Epithelial cell of prostate (primary cell): ENCODE results near the gene CCDC192.
"Not testable (repeated sequence)": the region's sequence is repeated elsewhere in the genome, so short reads cannot be mapped to it uniquely, and the experiment has no call there.

Experiments
- DNase-seq: peaks from one replicate; pipeline ENCODE4 v3.0.0-alpha.2; 2011; ENCODE audit warnings: low read depth, low spot score
- H3K27ac ChIP-seq: fragments of 450-650 bp; 2 replicates; pipeline ENCODE4 v1.5.1; 2017; ENCODE audit warnings: mild to moderate bottlenecking

Gene CCDC192, protein sequence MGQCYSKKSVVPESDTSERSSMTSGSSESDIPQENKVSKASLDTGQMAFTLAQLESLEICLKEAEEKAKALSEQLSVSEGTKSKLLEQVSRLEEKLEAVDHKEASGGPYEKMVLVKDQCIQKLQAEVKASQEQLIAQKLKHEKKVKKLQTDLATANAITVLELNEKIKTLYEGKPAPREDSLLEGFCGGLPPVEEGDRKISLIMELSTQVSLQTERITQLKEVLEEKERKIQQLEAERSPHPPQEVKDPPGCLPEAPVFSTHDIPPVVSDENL

DNA sequence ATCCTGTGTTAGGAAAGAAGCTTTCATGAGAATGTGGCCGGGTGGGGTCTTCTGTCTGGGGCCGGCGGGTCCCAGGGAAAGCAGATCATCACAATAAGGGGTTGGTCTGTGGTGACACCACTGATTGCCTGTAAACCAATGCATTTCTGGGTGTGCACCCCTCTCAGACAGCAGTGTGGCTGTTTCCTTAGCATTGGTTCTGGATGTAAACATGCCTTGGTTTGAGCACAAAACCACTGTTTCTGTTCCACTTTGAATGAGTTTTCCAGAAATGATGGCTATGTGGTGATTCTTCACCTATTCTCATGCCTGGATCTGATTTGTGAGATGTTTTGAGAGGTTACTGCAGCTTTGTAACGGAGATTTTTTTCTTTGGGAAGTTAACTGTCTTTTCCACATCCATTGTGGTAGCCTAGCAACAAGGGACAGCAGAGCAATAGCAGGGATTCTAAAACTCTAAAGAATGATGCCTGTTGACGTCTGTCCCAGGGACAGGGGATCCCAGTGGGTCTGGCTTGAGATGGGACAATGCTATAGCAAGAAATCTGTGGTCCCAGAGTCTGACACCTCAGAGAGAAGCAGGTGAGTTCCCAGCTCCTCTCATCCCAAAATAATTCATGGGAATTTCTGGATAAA, at the start of gene CCDC192:
CCDC192 (plus strand) TSS at position 466 of the 636 bp plus-strand sequence; CDS start at position 521, 55 bp downstream.
- H3K27ac ChIP-seq, result no peak within 1 kb of the TSS
- DNase-seq, result no peak

DNA sequence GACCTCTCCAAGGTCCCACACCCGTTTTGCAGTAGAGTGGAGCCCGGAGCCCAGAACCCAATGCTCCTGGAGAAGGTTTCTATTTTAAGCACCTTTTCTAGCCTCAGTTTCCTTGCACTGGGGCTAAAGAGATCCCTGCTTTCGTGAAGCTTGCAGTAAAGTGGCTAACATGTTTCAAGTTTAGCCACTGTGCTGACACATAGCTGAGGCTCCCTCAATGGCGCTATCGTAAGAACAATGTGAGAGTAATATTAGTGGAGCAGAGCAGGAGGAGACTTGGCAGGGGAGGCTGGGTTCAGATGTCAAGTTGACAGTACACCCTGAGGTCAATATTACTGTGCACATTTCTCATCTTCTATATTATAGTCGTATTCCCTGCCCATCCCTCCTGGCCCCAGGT, 46.4 kb upstream of the CCDC192 start:
- no peak for DNase-seq
- H3K27ac ChIP-seq, result no peak overlapping the region

DNA sequence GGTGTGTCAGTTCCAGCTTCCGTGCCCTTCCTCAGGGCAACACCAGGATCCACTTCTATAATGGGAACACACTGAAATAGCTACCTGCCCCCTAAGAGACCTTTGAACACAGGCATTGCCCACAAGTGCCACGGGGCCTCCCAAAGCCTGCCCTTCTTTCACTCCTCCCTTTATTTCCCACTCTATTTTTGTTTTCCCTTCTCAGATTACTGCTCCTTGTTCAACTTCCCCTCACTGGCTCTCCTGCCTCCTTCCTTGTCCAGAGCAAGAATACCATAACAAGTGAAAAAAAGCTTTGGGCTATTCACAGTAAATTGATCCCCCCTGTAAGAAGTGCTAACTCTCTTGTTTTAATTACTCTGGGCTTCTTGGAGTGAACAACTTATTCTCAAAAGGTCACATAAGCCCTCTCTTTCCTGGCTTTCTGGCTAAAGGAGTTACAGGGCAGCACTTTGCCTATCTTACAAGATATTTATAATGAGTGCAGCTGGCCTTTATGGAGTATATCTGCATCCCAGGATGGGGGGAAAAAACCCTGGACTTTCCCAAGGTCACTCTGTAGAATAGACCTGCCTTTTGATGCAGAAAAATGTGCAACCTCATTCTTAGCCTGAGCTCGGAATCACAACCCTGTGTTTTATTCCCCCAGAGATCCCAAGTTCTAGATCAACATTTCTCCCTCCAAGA, 43.0 kb upstream of the CCDC192 start:
- H3K27ac ChIP-seq, result no peak overlapping the region
- no peak for DNase-seq

DNA sequence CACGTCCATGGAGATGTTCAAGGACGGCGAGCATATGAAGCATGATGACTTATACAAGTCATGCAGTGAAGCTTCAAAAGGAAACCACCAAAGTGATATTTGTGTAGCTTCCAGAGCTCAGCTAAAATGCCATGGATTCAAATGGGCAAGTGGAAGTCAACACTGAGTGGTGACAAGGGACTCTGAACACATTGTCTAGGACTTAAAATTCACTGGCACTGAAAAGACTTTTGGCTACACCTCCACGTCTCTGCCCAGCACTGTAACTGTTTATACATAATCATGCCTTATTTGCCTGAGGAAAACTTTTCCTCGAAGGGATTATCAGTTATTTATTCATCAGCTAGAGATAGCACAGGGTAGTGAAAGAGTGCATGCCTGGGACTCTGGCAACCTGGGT, 39.1 kb upstream of the CCDC192 start:
- H3K27ac ChIP-seq, result no peak overlapping the region
- DNase-seq, result no peak

DNA sequence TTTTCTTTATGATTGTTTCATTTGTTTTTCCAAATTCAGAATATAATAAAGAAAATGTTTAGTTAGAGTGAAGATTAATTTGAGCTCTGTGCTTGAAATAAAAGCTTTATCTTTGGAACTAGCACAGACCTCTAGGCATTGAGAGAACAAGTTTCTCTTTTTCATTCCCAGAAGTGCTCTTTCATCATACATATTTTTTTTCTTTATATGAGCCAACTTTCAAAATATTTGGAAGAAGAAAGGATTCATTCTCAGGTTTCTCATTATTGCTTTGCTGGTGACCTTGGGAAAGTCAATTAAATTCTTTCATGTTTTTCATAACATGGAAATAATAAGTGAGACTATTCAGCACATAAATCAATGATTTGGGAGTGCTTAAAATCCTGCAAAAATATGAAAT, 37.5 kb upstream of the CCDC192 start:
- no peak for DNase-seq

DNA sequence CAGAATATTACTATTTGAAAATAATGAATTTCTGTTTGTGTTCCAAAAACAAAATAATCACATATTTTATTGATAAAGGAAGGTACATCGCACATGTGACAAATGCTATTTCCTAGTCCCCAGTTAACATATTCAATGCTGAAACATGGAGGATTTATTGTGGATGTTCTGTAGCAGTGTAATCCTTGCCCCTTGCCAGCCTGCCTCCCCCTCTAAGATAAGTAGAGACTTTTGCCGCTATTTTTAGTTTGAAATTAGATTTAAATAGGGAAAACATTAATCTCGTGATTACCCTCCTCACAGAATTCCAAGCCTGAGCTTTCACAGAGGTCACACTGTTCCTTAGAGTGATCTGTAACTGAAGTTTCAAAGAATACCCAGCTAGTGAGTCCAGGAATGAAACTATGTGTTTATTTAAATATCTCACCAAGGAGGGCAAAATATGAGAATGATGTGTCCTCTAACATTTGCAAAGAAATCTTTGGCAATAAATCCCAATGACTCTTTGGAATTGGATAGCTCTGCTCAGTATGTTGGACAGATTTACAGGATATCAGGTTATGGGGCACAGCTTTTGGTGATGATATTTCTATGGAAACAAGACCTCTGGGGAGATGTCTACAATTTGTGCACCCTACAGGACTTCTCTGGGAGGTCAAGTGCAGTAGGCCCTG, 37.0 kb upstream of the CCDC192 start:
- no peak for DNase-seq

More for the DNA sequence above, 37.5 kb upstream of the CCDC192 start:
- no peak overlapping the region for H3K27ac ChIP-seq

DNA sequence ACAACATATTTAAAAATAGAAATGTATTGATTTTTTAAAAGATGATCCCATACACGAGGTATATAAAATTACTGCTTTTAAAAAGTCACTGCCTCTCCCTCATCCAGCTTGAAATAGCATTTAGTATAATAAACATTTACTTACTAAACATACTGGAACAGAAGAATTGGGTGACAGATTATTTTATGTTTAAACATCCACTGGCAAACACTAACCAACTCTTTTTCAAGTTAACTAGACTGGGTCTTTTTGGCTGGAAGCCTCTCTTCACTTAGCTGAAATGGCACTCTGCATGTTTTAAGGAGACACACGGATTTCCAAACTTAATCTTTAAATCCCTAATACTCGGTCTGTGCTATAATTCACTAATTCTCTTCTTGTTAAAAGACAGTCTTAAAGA, 35.3 kb upstream of the CCDC192 start:
- H3K27ac ChIP-seq, result no peak overlapping the region
- no peak for DNase-seq

More for the DNA sequence above, 37.0 kb upstream of the CCDC192 start:
- H3K27ac ChIP-seq, result no peak overlapping the region

DNA sequence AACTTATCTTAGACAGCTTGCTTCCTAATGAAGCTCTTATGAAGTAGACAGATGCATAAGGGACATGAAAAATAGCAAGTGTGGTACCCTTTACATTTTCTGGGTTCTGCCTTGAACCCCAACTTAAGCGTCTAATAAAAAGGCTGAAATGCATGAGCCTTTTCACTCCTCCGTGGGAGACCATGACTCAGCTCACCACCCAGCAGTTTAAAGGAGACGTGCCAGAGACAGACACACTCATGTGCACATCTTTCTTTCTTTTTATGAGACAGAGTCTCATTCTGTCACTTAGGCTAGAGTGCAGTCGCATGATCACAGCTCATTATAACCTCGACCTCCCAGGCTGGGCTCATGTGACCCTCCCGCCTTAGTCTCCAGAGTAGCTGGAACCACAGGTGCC, 32.0 kb upstream of the CCDC192 start:
- H3K27ac ChIP-seq, result no peak overlapping the region
- no peak for DNase-seq

DNA sequence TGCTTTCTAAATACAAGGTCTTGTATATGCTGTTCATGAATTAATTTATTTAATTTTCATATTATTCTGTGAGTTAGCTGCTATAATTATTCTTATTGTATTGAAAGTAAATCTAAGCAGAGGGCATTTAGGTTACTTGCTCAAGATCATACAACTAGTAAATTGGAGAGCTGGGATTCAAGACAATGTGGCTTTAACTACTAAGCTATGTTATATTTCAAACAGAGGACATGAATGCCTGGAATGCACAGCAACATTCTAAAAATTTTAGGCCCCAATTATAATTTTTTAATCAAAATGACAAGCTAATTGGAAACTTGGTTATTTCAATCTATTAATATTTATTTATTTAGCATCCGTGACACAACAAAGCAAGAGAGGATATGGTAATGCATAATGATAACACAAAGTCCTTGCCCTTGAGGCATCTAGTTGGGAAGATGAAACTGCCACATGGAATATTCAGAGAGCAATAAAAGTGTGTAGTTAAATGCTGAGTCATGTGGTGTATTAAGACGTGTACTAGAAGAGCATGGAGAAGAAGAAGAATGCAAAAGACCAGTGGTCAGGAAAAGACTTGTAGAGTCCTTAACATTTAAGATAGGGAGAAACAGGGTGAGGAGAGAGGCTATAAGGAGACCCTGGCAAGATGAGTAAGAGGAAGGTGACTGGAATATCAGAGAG, 29.9 kb upstream of the CCDC192 start:
- H3K27ac ChIP-seq, result no peak overlapping the region
- DNase-seq, result no peak

DNA sequence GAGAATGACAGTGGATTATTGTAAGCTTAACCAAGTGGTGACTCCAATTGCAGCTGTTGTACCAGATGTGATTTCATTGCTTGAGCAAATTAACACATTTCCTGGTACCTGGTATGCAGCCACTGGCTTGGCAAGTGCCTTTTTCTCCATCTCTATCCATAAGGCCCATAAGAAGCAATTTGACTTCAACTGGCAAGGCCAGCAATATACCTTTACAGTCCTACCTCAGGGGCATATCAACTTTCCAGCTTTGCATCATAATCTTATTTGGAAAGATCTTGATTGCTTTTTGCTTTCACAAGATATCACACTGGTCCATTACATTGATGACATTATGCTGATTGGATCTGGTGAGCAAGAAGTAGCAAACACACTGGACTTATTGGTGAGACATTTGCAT, 26.2 kb upstream of the CCDC192 start:
- not testable (repeated sequence) for H3K27ac ChIP-seq, DNase-seq

DNA sequence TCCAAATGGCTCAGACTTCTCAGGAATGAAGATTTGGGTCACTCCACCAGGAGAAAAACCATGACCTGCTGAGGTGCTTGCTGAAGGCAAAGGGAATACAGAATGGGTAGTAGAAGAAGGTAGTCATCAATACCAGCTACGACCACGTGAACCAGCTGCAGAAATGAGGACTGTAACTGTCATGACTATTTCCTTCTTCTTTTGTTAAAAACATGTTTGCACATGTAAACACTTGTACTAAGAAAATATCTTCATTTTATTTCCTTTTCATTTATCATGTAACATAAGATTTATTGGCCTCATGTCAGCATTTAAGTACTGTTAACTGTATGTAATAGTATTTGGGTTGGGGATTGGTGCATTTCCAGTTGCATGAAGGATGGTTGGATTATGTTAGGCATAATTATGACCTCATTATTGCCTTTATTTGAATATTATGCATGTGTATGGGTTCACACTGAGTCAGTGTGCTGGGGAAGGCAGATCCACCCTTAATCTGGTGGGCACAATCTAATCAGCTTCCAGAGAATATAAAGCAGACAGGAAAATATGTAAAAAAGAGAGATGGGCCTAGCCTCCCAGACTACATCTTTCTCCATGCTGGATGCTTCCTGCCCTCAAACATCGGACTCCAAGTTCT, 23.4 kb upstream of the CCDC192 start:
- DNase-seq, result peak; percentile 33
- H3K27ac ChIP-seq, result not testable (repeated sequence)

DNA sequence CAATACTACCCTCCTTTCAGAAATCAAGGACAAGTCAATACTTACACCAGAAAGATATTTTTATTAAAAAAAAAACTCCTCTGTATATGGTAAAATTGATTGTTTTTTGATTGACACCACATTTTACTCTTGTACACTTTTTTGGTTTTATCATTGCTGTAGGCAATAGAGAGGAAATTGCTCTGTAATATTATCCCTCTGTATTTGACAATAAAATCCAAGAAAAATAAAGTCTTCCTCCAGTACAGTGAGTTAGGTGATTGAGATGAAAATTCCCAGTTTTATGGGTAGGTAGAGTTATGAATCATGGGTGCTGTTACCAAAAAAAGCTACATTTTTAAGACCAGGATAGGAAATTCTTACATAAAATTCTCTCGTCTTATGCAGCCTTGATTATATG, 22.6 kb upstream of the CCDC192 start:
- DNase-seq, result no peak
- H3K27ac ChIP-seq, result no peak overlapping the region

DNA sequence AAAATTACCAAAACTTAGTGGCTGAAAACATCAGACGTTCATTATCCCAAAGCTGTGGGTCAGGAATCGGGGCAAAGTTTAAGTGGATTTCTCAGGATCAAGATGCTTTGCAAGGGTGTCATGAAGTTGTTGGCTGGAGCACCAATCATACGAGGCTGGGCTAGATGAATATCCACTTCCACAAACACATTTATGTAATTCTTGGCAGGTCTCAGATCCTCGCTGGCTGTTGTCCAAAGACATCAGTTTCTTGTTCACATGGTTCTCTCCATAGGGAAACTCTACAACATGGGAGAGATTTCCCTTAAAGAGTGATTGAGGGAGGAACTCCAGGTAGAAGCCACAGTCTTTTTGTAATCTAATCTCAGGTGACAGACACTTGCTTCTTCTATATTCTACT, 20.2 kb upstream of the CCDC192 start:
- DNase-seq, result no peak
- no peak overlapping the region for H3K27ac ChIP-seq

DNA sequence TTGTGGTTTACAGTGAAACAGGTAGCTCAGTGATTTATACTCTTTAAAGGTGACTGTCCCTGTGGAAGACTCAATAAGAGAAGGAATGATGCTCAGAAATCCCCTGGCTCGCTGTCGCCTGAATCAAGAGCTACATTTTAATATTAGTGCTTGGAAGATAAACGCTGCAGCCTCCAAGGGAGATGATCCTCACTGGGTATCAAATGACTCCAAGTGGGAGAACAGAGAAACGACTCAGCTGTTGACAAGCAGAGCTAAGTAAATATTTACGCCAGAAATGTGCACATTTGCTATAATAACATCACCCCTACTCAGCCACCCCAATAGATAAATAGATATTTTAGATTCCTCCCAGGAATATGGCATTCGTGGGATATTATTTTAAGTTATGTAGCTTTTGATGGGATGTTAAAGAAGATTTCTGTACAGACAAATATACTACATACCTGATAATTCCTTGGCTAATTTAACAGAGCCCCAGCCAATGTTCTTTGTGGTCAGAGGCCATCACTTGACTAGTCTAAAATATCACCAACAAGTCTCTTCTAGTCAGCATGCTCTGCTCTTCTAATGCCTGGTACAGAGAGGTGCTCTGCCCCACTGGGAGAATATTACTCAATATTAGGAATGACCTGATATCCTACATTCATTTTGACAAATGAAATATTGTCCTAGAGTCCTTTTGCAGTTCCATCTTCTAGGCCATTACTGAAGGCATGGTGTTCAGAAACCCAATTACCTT, 18.3 kb upstream of the CCDC192 start:
- no peak overlapping the region for H3K27ac ChIP-seq
- no peak for DNase-seq

DNA sequence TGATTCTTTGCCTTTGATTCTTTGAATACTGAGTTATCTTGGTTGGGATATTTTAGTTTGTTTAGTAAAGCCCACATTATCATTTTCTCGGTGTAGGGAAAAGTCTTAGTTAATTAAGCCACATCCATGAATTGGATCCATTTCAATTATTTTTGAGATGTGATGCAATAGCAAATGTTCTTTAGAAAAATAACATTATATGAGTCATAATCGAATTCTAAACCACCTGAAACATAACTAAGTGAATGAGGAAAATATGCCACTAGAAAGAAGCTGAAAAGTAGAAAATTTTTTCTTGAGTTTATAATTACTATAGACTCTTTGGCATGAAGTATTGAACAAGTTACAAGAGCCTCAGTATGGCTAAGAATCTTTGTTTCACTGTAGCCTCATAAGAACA, 17.5 kb upstream of the CCDC192 start:
- H3K27ac ChIP-seq, result no peak overlapping the region
- no peak for DNase-seq

DNA sequence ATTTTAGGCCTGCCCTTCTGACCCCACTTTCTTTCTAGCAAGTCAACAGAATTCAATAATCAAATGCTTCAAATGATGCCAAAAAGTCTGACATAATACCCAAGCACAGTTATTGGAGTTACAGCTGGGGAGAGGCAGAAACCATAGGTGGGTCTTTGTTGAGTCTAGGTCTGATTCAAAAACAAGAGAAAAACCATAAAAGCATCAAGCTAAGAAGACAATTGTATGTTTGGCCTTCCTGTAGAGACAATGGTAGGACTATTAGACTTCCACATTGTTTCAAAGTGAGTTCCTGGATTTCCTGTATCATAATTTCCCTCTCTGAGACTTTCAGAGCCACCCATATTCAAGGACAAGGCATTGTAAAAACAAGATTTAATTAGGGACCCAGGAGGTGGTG, 16.8 kb upstream of the CCDC192 start:
- no peak for DNase-seq
- H3K27ac ChIP-seq, result no peak overlapping the region

DNA sequence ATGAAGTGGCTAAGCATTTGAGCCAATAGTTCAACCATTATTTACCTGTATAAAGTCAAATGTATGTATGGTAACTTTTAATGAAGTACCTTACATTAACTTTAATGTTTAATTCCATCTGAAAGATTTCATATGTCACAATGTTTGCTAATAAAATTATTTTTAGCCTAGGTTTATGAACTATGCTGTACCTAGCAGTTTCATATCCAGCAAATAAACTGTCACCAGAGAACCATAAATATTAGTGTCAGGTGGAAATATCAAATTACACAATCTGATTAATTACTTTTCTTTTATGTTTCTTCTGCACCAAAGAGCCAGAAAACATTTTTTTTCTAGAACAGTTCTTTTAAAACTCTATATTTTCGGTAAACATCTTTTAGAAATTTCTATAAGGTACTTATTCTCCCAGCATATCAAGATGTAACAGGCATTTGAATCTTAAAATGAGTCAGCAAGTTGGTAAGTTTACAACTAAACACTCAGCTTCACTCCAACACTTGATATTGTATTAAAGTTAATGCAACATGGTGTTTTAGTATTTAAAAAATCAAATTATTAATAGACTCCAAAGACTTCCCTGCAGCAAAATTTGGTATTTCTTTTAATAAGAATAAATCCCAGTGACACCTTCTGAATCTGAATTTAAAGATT, 8.5 kb upstream of the CCDC192 start:
- DNase-seq, result no peak
- H3K27ac ChIP-seq, result no peak overlapping the region

DNA sequence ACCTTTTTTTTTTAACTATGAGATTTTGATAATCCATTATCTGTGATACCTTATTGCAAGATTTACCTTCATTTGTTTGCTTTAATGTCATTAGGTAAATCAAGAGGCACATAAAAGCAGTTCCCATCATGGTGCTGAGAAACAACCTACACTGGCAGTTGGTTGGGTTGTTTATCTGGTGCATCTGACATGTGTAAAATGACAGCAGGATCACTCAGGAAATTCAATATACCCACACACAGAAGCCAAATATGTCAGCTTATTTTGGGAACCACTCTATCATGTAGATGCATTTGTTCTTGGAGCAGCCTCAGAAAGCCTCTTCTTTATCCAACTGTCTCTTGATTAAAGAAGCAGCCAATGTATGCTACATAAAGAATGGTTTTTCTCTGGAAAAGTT, 7.8 kb upstream of the CCDC192 start:
- H3K27ac ChIP-seq, result no peak overlapping the region
- DNase-seq, result no peak

DNA sequence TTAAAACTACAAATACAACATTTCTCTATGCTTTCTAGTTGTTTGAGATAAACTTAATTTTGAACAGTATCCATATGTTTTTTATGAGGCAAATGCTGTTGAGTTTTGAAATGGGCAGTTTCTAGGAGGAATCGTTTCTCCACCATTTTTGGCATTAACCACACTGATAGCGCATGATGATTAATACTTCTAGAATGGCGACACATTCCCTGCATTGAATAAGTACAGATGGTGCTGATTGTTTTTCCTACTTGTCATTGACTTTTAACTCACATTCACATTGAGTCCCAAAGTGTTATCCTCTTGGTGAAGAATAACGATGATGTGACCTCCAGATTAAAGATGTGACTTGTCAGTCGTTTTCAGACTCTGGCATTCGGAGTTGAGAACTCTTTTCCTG, 6.5 kb upstream of the CCDC192 start:
- H3K27ac ChIP-seq, result no peak overlapping the region
- DNase-seq, result no peak
